HEK293 (cell line): ENCODE data around the gene ZNF343.

Experiments
- GFI1B ChIP-seq: fragments of 450-650 bp; formaldehyde crosslinking; IDR thresholded peaks from 2 replicates; pipeline ENCODE4 v1.5.1; 2016; ENCODE audit warnings: missing biosample characterization, missing genetic modification characterization
- GLIS2 ChIP-seq: fragments of 450-650 bp; formaldehyde crosslinking; IDR thresholded peaks from 2 replicates; pipeline ENCODE4 v1.5.1; 2016; ENCODE audit warnings: missing biosample characterization, missing genetic modification characterization
- IKZF3 ChIP-seq: fragments of 450-650 bp; IDR thresholded peaks from 2 replicates; pipeline ENCODE4 v1.5.0; 2018; ENCODE audit warnings: missing biosample characterization, mild to moderate bottlenecking, missing genetic modification characterization, moderate library complexity
- KLF1 ChIP-seq: fragments of 450-650 bp; formaldehyde crosslinking; IDR thresholded peaks from 2 replicates; pipeline ENCODE4 v1.5.1; 2016; ENCODE audit warnings: missing biosample characterization, missing genetic modification characterization
- MZF1 ChIP-seq: fragments of 450-650 bp; formaldehyde crosslinking; IDR thresholded peaks from 2 replicates; pipeline ENCODE4 v1.5.1; 2017; ENCODE audit warnings: missing biosample characterization, missing genetic modification characterization, borderline replicate concordance
- PATZ1 ChIP-seq: fragments of 450-650 bp; formaldehyde crosslinking; IDR thresholded peaks from 2 replicates; pipeline ENCODE4 v1.5.1; 2016; ENCODE audit warnings: missing biosample characterization, missing genetic modification characterization
- PRDM6 ChIP-seq: fragments of 450-650 bp; formaldehyde crosslinking; IDR thresholded peaks from 2 replicates; pipeline ENCODE4 v1.5.1; 2017; ENCODE audit warnings: missing biosample characterization, missing genetic modification characterization
- REST ChIP-seq: fragments of 450-650 bp; formaldehyde crosslinking; IDR thresholded peaks from 2 replicates; pipeline ENCODE4 v1.5.1; 2016; ENCODE audit warnings: missing biosample characterization, missing genetic modification characterization
- SP3 ChIP-seq: fragments of 450-650 bp; formaldehyde crosslinking; IDR thresholded peaks from 2 replicates; pipeline ENCODE4 v1.5.1; 2016; ENCODE audit warnings: missing biosample characterization, missing genetic modification characterization
- ZBTB17 ChIP-seq: fragments of 450-650 bp; formaldehyde crosslinking; IDR thresholded peaks from 2 replicates; pipeline ENCODE4 v1.5.1; 2016; ENCODE audit warnings: missing biosample characterization, missing genetic modification characterization
- ZBTB20 ChIP-seq: fragments of 450-650 bp; formaldehyde crosslinking; IDR thresholded peaks from 2 replicates; pipeline ENCODE4 v1.5.1; 2016; ENCODE audit warnings: missing biosample characterization, missing genetic modification characterization
- ZFP69B ChIP-seq: fragments of 450-650 bp; formaldehyde crosslinking; IDR thresholded peaks from 2 replicates; pipeline ENCODE4 v1.5.1; 2016; ENCODE audit warnings: missing biosample characterization, missing genetic modification characterization
- ZNF133 ChIP-seq: fragments of 450-650 bp; formaldehyde crosslinking; IDR thresholded peaks from 2 replicates; pipeline ENCODE4 v1.5.1; 2016; ENCODE audit warnings: missing biosample characterization, missing genetic modification characterization
- ZNF157 ChIP-seq: fragments of 450-650 bp; formaldehyde crosslinking; IDR thresholded peaks from 2 replicates; pipeline ENCODE4 v1.5.1; 2016; ENCODE audit warnings: missing biosample characterization, missing genetic modification characterization
- ZNF169 ChIP-seq: fragments of 450-650 bp; formaldehyde crosslinking; IDR thresholded peaks from 2 replicates; pipeline ENCODE4 v1.5.1; 2016; ENCODE audit warnings: missing biosample characterization, missing genetic modification characterization
- ZNF26 ChIP-seq: fragments of 450-650 bp; formaldehyde crosslinking; IDR thresholded peaks from 2 replicates; pipeline ENCODE4 v1.5.1; 2016; ENCODE audit warnings: missing biosample characterization, missing genetic modification characterization
- ZNF274 ChIP-seq, 2 experiments: fragments of 200-500 bp in 1 of 2; fragments of 450-650 bp in 1 of 2; sonication (Bioruptor generic) in 1 of 2; formaldehyde crosslinking in 1 of 2; IDR thresholded peaks; 2 replicates each; pipeline versions ENCODE4 v1.5.1 to v1.6.1; 2014 to 2016; ENCODE audit warnings: borderline replicate concordance in 1 of 2, inconsistent platforms in 1 of 2, low read length in 1 of 2, missing biosample characterization in 1 of 2, missing genetic modification characterization in 1 of 2
- ZNF280C ChIP-seq: fragments of 450-650 bp; formaldehyde crosslinking; IDR thresholded peaks from 2 replicates; pipeline ENCODE4 v1.5.1; 2016; ENCODE audit warnings: missing biosample characterization, missing genetic modification characterization
- ZNF391 ChIP-seq: fragments of 450-650 bp; formaldehyde crosslinking; IDR thresholded peaks from 2 replicates; pipeline ENCODE4 v1.5.1; 2016; ENCODE audit warnings: low read depth, missing biosample characterization, missing genetic modification characterization, borderline replicate concordance
- ZNF48 ChIP-seq: fragments of 450-650 bp; formaldehyde crosslinking; IDR thresholded peaks from 2 replicates; pipeline ENCODE4 v1.5.1; 2016; ENCODE audit warnings: missing biosample characterization, missing genetic modification characterization
- ZNF639 ChIP-seq: fragments of 450-650 bp; formaldehyde crosslinking; IDR thresholded peaks from 2 replicates; pipeline ENCODE4 v1.5.1; 2016; ENCODE audit warnings: missing biosample characterization, missing genetic modification characterization
- ZNF645 ChIP-seq: fragments of 450-650 bp; formaldehyde crosslinking; IDR thresholded peaks from 2 replicates; pipeline ENCODE4; 2016; ENCODE audit warnings: missing biosample characterization, missing genetic modification characterization
- ZNF664 ChIP-seq: fragments of 450-650 bp; formaldehyde crosslinking; IDR thresholded peaks from 2 replicates; pipeline ENCODE4 v1.5.1; 2016; ENCODE audit warnings: missing biosample characterization, missing genetic modification characterization
- ZNF777 ChIP-seq: fragments of 450-650 bp; formaldehyde crosslinking; IDR thresholded peaks from 2 replicates; pipeline ENCODE4 v1.5.1; 2017; ENCODE audit warnings: missing biosample characterization, missing genetic modification characterization, borderline replicate concordance
- ZXDB ChIP-seq: fragments of 450-650 bp; formaldehyde crosslinking; IDR thresholded peaks from 2 replicates; pipeline ENCODE4 v1.5.1; 2016; ENCODE audit warnings: missing biosample characterization, missing genetic modification characterization

Gene ZNF343

GRCh38 chr20:2524709-2525506, 16.2 kb upstream of the ZNF343 start (continued):
- TF ChIP-seq ZNF639 (tag by site-specific recombination) (no peak), ZBTB20 (tag by site-specific recombination) (peak; percentile 69), ZNF645 (tag by site-specific recombination) (no peak), GLIS2 (tag by site-specific recombination) (peak; percentile 45), ZNF391 (tag by site-specific recombination) (0 out of 2 replicates have a peak, but pooled peaks have one; percentile 3), ZNF664 (tag by site-specific recombination) (no peak), GFI1B (tag by site-specific recombination) (no peak), PRDM6 (no peak), ZNF157 (tag by site-specific recombination) (no peak), ZNF48 (tag by site-specific recombination) (no peak), KLF1 (no peak), ZNF274 (IDR thresholded peaks at IDR 0.05; ENCODE audit: low read length) (no peak), ZNF274 (tag by site-specific recombination; IDR thresholded peaks at IDR 0.05; ENCODE audit: borderline replicate concordance) (no peak), IKZF3 (tag by site-specific recombination) (peak; percentile 72), ZXDB (peak; percentile 52), ZNF777 (tag by site-specific recombination) (0 out of 2 replicates have a peak, but pooled peaks have one; percentile 32), REST (no peak), ZNF133 (tag by site-specific recombination) (no peak), SP3 (tag by site-specific recombination) (peak; percentile 60; the same call in 1 of the 2 replicates), MZF1 (tag by site-specific recombination) (0 out of 2 replicates have a peak, but pooled peaks have one; percentile 9), PATZ1 (peak; percentile 13; the same call in 1 of the 2 replicates), ZNF280C (no peak), ZNF26 (tag by site-specific recombination) (no peak), ZFP69B (tag by site-specific recombination) (peak; percentile 54; the same call in 1 of the 2 replicates), ZNF169 (no peak), ZBTB17 (tag by site-specific recombination) (peak; percentile 66)
